ENCODE data around the gene ACSM2A. TPM values are rescaled to one million over a fixed set of nuclear protein-coding genes. Genes with fewer than 3 reads are reported as not detected.

Gene ACSM2A, protein sequence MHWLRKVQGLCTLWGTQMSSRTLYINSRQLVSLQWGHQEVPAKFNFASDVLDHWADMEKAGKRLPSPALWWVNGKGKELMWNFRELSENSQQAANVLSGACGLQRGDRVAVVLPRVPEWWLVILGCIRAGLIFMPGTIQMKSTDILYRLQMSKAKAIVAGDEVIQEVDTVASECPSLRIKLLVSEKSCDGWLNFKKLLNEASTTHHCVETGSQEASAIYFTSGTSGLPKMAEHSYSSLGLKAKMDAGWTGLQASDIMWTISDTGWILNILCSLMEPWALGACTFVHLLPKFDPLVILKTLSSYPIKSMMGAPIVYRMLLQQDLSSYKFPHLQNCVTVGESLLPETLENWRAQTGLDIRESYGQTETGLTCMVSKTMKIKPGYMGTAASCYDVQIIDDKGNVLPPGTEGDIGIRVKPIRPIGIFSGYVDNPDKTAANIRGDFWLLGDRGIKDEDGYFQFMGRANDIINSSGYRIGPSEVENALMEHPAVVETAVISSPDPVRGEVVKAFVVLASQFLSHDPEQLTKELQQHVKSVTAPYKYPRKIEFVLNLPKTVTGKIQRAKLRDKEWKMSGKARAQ
- total RNA-seq (ENCODE audit: low replicate concordance) = not detected in 2 replicates

DNA sequence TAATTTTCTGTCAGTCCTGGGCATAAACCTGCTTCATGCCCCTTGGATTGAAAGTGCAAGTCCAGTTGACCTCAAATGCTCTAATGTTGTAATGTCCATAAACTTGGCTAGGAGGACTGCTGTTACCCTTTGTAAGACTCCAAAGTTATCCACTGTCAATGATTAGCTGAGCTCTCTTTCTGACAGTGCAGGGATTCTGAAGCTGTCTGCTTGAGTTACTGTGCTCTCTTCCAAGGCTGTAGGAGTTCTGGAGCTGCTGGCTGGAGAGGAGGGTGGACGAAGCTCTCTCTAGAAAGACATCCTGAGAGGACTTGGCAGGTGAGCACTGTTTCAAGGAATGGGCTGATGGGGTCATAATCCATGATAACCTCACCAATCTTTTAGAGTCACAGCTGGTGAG lies at the start of gene ACSM2A:
Gene ACSM2A (plus strand): TSS at position 158 of the 400 bp plus-strand sequence. CDS start 8,594 bp downstream, outside the sequence.

DNA sequence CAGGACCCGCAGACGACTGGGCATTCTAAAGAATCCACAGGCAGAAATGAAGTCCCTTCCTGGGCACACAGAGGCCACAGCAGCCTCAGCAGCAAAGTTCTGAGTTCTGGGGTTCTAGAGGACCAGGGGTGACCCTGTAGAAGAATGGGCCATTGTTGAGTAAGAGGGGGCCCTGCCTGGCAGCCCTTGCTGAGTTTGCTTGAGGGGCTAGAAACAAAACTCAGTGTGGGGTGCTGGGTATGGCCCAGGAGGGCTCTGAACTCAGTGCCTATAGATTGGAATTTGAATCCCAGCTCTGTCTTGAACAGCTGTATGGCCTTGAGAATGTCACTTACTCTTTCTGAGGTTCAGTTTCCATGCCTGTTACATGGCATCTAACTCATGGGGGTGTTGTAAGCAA lies 46.7 kb upstream of the ACSM2A start, which contains the start of gene PDILT:
Gene PDILT (minus strand): TSS at position 101 of the 400 bp plus-strand sequence. CDS start 5,437 bp downstream, outside the sequence.

DNA sequence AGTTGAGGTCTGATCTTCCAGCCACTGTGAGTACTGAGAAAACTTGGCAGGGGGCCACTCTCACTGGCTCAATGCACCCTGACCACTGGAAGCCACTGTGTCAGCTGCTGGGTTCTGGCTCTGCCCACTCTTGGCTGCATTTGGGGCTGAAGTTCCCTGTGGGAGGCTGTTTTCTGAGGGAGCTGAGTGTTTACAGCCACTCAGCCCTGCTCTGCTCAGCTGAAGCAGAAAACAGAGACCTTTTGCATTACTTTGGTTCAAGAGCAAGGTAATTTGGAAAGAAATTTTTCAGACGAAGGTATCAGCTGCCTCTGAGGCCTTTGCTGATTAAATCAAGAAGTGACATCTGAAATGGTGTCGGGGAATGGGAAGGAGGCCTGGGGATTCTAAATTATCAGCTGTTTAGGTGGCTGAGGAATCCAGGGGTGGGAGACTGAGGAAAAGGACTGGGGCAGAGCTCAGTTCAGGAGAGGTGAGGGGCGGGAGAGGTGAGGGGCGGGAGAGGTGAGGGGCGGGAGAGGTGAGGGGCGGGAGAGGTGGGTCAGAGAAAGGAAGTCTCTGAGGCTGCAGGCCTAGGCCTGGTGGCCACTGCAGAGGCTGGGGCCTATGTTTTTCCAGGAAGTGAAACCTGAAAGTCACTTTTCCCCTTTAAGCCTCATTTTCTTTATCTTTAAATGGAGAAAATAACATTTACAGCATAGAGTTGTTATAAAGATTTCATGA lies 41.8 kb upstream of the ACSM2A start, which contains the start of gene ACSM5:
Gene ACSM5 (plus strand): TSS at position 137 of the 723 bp plus-strand sequence. CDS start 1,951 bp downstream, outside the sequence.

Other genes starting within 250 kb of the ACSM2A start
- gene GP2, start 124.0 kb upstream of the ACSM2A start, total RNA-seq (ENCODE audit: low replicate concordance) = not detected in 2 replicates
- not detected in 2 replicates for gene UMOD, start 98.8 kb upstream of the ACSM2A start, total RNA-seq (ENCODE audit: low replicate concordance)
- gene PDILT, start 46.8 kb upstream of the ACSM2A start, total RNA-seq (ENCODE audit: low replicate concordance) = not detected in 2 replicates
- not detected in 2 replicates for gene ACSM5, start 42.0 kb upstream of the ACSM2A start, total RNA-seq (ENCODE audit: low replicate concordance)
- not detected in 2 replicates for gene ACSM2B, start 124.8 kb downstream of the ACSM2A start, total RNA-seq (ENCODE audit: low replicate concordance)
- gene ACSM1, start 246.2 kb downstream of the ACSM2A start, total RNA-seq (ENCODE audit: low replicate concordance) = not detected in 2 replicates

Measured in smooth muscle cell of the coronary artery (primary cell).